ENCODE measurements around the gene KIF2A.
A peak's percentile ranks its signal among the peaks of the same experiment; 100 is the strongest.

The KIF2A gene

GRCh38 chr5:62346748-62347147 is 40.7 kb downstream of the KIF2A start:
- no peak for DNase-seq (ENCODE audit: low spot score)
- Histone ChIP-seq H3K36me3 (ENCODE audit: low read depth) (peaks cover 64% of the 10 kb centered on the region), H3K4me3 (ENCODE audit: severe bottlenecking) (no peak overlapping the region), H3K27ac (ENCODE audit: poor library complexity, severe bottlenecking) (no peak overlapping the region), H3K27me3 (ENCODE audit: insufficient read depth, poor library complexity, severe bottlenecking) (no peaks in the 10 kb centered on the region), H3K9me3 (ENCODE audit: severe bottlenecking) (no peaks in the 10 kb centered on the region), H3K4me1 (ENCODE audit: insufficient read depth, poor library complexity, severe bottlenecking) (no peaks in the 10 kb centered on the region)
- no peak for ATAC-seq (ENCODE audit: low read depth)
- no peak for TF ChIP-seq CTCF (IDR thresholded peaks at IDR 0.05; ENCODE audit: poor library complexity, severe bottlenecking)

GRCh38 chr5:62347928-62348327 is 41.9 kb downstream of the KIF2A start:
- H3K27me3 ChIP-seq (ENCODE audit: insufficient read depth, poor library complexity, severe bottlenecking), result no peaks in the 10 kb centered on the region
- no peaks in the 10 kb centered on the region for H3K9me3 ChIP-seq (ENCODE audit: severe bottlenecking)
- no peak overlapping the region for H3K4me3 ChIP-seq (ENCODE audit: severe bottlenecking)
- peaks cover 76% of the 10 kb centered on the region for H3K36me3 ChIP-seq (ENCODE audit: low read depth)
- DNase-seq (ENCODE audit: low spot score) (no peak), ATAC-seq (ENCODE audit: low read depth) (no peak)
- no peak overlapping the region for H3K27ac ChIP-seq (ENCODE audit: poor library complexity, severe bottlenecking)
- no peak for TF ChIP-seq CTCF (IDR thresholded peaks at IDR 0.05; ENCODE audit: poor library complexity, severe bottlenecking)
- H3K4me1 ChIP-seq (ENCODE audit: insufficient read depth, poor library complexity, severe bottlenecking), result no peaks in the 10 kb centered on the region

- peaks cover 2% of the 10 kb centered on the region for H3K4me1 ChIP-seq (ENCODE audit: insufficient read depth, poor library complexity, severe bottlenecking)
- TF ChIP-seq CTCF (IDR thresholded peaks at IDR 0.05; ENCODE audit: poor library complexity, severe bottlenecking), result no peak
- H3K27me3 ChIP-seq (ENCODE audit: insufficient read depth, poor library complexity, severe bottlenecking), result no peaks in the 10 kb centered on the region
- no peak overlapping the region for H3K27ac ChIP-seq (ENCODE audit: poor library complexity, severe bottlenecking)
- H3K9me3 ChIP-seq (ENCODE audit: severe bottlenecking), result no peaks in the 10 kb centered on the region
- H3K4me3 ChIP-seq (ENCODE audit: severe bottlenecking), result no peak overlapping the region
- peaks cover 86% of the 10 kb centered on the region for H3K36me3 ChIP-seq (ENCODE audit: low read depth)
- ATAC-seq (ENCODE audit: low read depth) (no peak), DNase-seq (ENCODE audit: low spot score) (no peak)
Observed at GRCh38 chr5:62348723-62349481, 42.9 kb downstream of the KIF2A start.

GRCh38 chr5:62354028-62354874 is 48.2 kb downstream of the KIF2A start:
- no peaks in the 10 kb centered on the region for H3K27me3 ChIP-seq (ENCODE audit: insufficient read depth, poor library complexity, severe bottlenecking)
- DNase-seq (ENCODE audit: low spot score), result no peak
- H3K36me3 ChIP-seq (ENCODE audit: low read depth), result peaks cover 95% of the 10 kb centered on the region
- peak; percentile 85 for TF ChIP-seq CTCF (IDR thresholded peaks at IDR 0.05; ENCODE audit: poor library complexity, severe bottlenecking)
- ATAC-seq (ENCODE audit: low read depth), result peak; percentile 75
- no peak overlapping the region for H3K27ac ChIP-seq (ENCODE audit: poor library complexity, severe bottlenecking)
- H3K9me3 ChIP-seq (ENCODE audit: severe bottlenecking), result no peaks in the 10 kb centered on the region
- H3K4me1 ChIP-seq (ENCODE audit: insufficient read depth, poor library complexity, severe bottlenecking), result peaks cover 2% of the 10 kb centered on the region
- H3K4me3 ChIP-seq (ENCODE audit: severe bottlenecking), result no peak overlapping the region

All from RWPE2 (cell line).